Ecto neural progenitor cell (in vitro differentiated cells): ENCODE measurements around the gene TVP23B.
"Not testable (repeated sequence)": the region's sequence is repeated elsewhere in the genome, so short reads cannot be mapped to it uniquely, and the experiment has no call there.

Experiments used
- DNase-seq: peaks from one replicate; pipeline ENCODE4 v3.0.0-alpha.2; 2018; ENCODE audit warnings: low spot score

Gene TVP23B

GRCh38 chr17:18791402-18791801, 10.4 kb downstream of the TVP23B start:
- not testable (repeated sequence) for DNase-seq

GRCh38 chr17:18794841-18795240, 13.9 kb downstream of the TVP23B start:
- DNase-seq: not testable (repeated sequence)

- DNase-seq: not testable (repeated sequence)
Observed at GRCh38 chr17:18796887-18797286, 15.9 kb downstream of the TVP23B start.

GRCh38 chr17:18803458-18804245, 22.7 kb downstream of the TVP23B start:
- not testable (repeated sequence) for DNase-seq

- not testable (repeated sequence) for DNase-seq
Observed at GRCh38 chr17:18815924-18816323, 34.9 kb downstream of the TVP23B start.

GRCh38 chr17:18816489-18817371, 35.7 kb downstream of the TVP23B start:
- DNase-seq: not testable (repeated sequence)

- not testable (repeated sequence) for DNase-seq
Observed at GRCh38 chr17:18821430-18821829, 40.4 kb downstream of the TVP23B start.

- DNase-seq: not testable (repeated sequence)
Observed at GRCh38 chr17:18827613-18828012, 46.6 kb downstream of the TVP23B start.

GRCh38 chr17:18848501-18848900, 67.5 kb downstream of the TVP23B start:
- peak; percentile 43 for DNase-seq

GRCh38 chr17:18850679-18851078, 69.7 kb downstream of the TVP23B start:
- peak; percentile 35 for DNase-seq

- DNase-seq: no peak
Observed at GRCh38 chr17:18851201-18851600, 70.2 kb downstream of the TVP23B start.

- peak; percentile 38 for DNase-seq
Observed at GRCh38 chr17:18854956-18855355, 74.0 kb downstream of the TVP23B start.

GRCh38 chr17:18855831-18856569, 75.0 kb downstream of the TVP23B start:
- DNase-seq: peak; percentile 97
